Measurements from ENCODE around the gene BCOR. TPM values are rescaled to one million over a fixed set of nuclear protein-coding genes. Genes with fewer than 3 reads are reported as not detected.

Gene BCOR
- total and polyA plus RNA-seq, 9 of the 15 experiments (the other 6 are each of a cell fraction or from before 2014, with no cell fraction given), result 27.5 to 113 (median 37.6) TPM

DNA sequence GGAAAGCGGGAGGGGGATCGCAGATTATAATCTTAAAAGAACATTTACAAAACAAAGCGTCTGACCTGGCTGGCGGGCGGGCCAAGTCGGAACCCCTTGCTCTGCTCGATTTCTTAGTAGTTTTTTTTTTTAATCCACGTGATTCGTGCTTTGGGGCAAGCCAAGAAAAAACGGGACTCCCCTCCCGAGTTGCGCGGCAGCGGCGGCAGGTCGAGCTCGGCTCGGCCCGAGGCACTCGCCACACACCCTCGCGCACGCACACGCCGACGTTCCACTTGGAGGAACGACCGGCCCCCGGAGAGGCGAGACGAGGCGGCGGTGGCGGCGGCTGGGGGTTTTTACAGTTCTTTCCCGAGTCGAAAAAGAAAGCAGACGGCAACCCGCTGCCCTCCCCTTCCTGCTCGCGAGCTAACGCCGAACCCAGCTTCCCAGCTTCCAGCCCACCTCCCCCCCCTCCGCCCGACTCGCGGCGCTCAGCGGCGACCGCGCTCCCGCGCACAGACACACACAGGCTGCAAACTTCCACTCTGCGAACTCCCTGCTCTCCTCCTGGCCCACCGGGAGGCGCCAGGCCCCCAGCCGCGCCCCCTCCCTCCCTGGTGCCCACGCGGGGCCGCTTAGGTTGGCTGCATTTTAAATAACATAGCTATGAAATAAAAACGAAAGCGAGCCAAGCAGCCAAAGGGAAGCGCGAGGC, 1.2 kb downstream of the BCOR start (continued):
- TF ChIP-seq TFAM (CRISPR knock-in tag; conservative IDR thresholded peaks at IDR 0.05) (no peak), FIP1L1 (IDR thresholded peaks at IDR 0.05; ENCODE audit: low read depth, low read length, poor library complexity, severe bottlenecking) (peak; percentile 20), LEF1 (IDR thresholded peaks at IDR 0.05) (no peak), SIRT6 (IDR thresholded peaks at IDR 0.05; ENCODE audit: low read depth, low read length) (no peak), RBFOX2 (IDR thresholded peaks at IDR 0.05; ENCODE audit: low read depth, low read length) (peak; percentile 79), NCOR1 (IDR thresholded peaks at IDR 0.05) (no peak), POLR2A (conservative IDR thresholded peaks at IDR 0.05) (0 out of 2 replicates have a peak, but pooled peaks have one; percentile 29), RBM14 (IDR thresholded peaks at IDR 0.05; ENCODE audit: borderline replicate concordance, insufficient read depth, low read depth, low read length) (0 out of 2 replicates have a peak, but pooled peaks have one; percentile 28), FOS (IDR thresholded peaks at IDR 0.05; ENCODE audit: extremely low read depth, insufficient read length) (no peak), RBM22 (IDR thresholded peaks at IDR 0.05; ENCODE audit: low read depth, low read length, poor library complexity, severe bottlenecking) (peak; percentile 82), NRF1 (conservative IDR thresholded peaks at IDR 0.05 in 1 of 2, IDR thresholded peaks at IDR 0.05 in 1 of 2) (peak in 1 of 2 experiments; percentile 32; a peak in 1 of 4 replicates), CREBBP (IDR thresholded peaks at IDR 0.05; ENCODE audit: low read depth, low read length) (no peak), POLR2G (IDR thresholded peaks at IDR 0.05; ENCODE audit: low read depth, low read length) (peak; percentile 70)
- TF ChIP-seq, protein P1, sequence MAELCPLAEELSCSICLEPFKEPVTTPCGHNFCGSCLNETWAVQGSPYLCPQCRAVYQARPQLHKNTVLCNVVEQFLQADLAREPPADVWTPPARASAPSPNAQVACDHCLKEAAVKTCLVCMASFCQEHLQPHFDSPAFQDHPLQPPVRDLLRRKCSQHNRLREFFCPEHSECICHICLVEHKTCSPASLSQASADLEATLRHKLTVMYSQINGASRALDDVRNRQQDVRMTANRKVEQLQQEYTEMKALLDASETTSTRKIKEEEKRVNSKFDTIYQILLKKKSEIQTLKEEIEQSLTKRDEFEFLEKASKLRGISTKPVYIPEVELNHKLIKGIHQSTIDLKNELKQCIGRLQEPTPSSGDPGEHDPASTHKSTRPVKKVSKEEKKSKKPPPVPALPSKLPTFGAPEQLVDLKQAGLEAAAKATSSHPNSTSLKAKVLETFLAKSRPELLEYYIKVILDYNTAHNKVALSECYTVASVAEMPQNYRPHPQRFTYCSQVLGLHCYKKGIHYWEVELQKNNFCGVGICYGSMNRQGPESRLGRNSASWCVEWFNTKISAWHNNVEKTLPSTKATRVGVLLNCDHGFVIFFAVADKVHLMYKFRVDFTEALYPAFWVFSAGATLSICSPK (IDR thresholded peaks at IDR 0.05; ENCODE audit: borderline replicate concordance), result no peak
